ENCODE data around the gene SDSL. TPM values are rescaled to one million over a fixed set of nuclear protein-coding genes. Genes with fewer than 3 reads are reported as not detected.

Gene SDSL
- total RNA-seq, 1 experiment from 2014 or later: 9.1 TPM

- no peak for DNase-seq (ENCODE audit: low spot score)
Observed at GRCh38 chr12:113480336-113480971, 58.3 kb downstream of the SDSL start.

GRCh38 chr12:113482334-113482733 is 60.2 kb downstream of the SDSL start:
- DNase-seq (ENCODE audit: low spot score): no peak

GRCh38 chr12:113485330-113485729 is 63.1 kb downstream of the SDSL start:
- DNase-seq (ENCODE audit: low spot score): no peak

GRCh38 chr12:113486722-113487121 is 64.5 kb downstream of the SDSL start:
- no peak for DNase-seq (ENCODE audit: low spot score)

Other genes with a start within 250 kb of the SDSL start
- 100 and 105 TPM in 2 replicates for gene DDX54, start 236.9 kb upstream of the SDSL start, total RNA-seq (2014; rRNA removed; shearing (Covaris generic))
- 52.1 and 53.0 TPM in 2 replicates for gene RITA1, start 236.7 kb upstream of the SDSL start, total RNA-seq (2014; rRNA removed; shearing (Covaris generic))
- gene TPCN1, start 200.9 kb upstream of the SDSL start, total RNA-seq (2014; rRNA removed; shearing (Covaris generic)): 23.8 and 36.3 TPM in 2 replicates
- gene SLC8B1, start 87.3 kb upstream of the SDSL start, total RNA-seq (2014; rRNA removed; shearing (Covaris generic)): 2.6 and 4.7 TPM in 2 replicates
- gene PLBD2, start 63.8 kb upstream of the SDSL start, total RNA-seq (2014; rRNA removed; shearing (Covaris generic)): 11.5 and 11.8 TPM in 2 replicates
- gene SDS, start 18.5 kb upstream of the SDSL start, total RNA-seq (2014; rRNA removed; shearing (Covaris generic)): not detected in 2 replicates
- gene LHX5, start 49.5 kb downstream of the SDSL start, total RNA-seq (2014; rRNA removed; shearing (Covaris generic)): not detected in 2 replicates

Measured in HT-29 (cell line).